Retinal pigment epithelial cell (primary cell): ENCODE data around the gene AKR1C8.
"Not testable (repeated sequence)": the region's sequence is repeated elsewhere in the genome, so short reads cannot be mapped to it uniquely, and the experiment has no call there.

Source experiments
- DNase-seq: peaks from one replicate; pipeline ENCODE4 v3.0.0-alpha.2; 2010; ENCODE audit warnings: low read depth
- H3K4me3 ChIP-seq: 2 replicates; pipeline ENCODE4 v1.5.1; 2011; ENCODE audit warnings: mild to moderate bottlenecking, low read length, control low read depth, moderate library complexity
- CTCF ChIP-seq: conservative IDR thresholded peaks from 2 replicates; pipeline ENCODE4 v1.5.1; 2011; ENCODE audit warnings: low read depth, low read length, control low read depth, inconsistent platforms

The AKR1C8 gene

DNA sequence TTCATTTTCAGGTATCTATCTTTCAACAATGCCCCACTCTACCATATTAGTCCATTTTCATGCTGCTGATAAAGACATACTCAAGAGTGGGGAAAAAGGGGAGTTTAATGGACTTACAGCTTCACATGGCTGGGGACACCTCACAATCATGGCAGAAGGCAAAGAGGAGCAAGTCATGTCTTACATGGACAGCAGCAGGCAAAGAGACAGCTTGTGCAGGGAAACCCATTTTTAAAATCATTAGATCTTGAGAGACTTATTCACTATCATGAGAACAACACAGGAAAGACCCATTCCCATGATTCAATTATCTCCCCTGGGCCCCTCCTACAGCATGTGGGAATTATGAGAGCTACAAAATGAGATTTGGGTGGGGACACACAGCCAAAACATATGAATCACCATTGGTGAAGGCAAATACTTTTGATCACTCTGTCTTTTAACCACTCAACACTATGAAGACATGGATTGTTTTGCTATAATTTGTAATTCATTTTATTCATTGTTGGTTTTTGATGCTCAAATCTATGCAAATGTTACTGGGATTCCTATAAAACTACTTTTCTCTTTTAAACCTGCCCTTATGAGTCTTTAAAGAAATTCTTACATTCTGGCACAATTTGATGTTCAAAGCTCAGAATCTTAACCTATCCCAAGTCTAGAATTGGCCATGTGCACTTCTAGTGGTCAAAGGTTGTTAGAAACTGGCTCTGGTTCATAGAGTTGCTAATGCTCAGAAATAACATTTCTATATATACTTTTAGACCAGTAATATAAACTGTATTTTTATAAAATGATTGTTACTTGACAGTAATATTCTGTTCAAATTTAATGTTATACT lies 27.0 kb upstream of the AKR1C8 start:
- TF ChIP-seq CTCF = no peak
- no peak for DNase-seq
- H3K4me3 ChIP-seq = no peak overlapping the region

GRCh38 chr10:5210261-5210660 lies 25.3 kb upstream of the AKR1C8 start:
- not testable (repeated sequence) for DNase-seq, H3K4me3 ChIP-seq

DNA sequence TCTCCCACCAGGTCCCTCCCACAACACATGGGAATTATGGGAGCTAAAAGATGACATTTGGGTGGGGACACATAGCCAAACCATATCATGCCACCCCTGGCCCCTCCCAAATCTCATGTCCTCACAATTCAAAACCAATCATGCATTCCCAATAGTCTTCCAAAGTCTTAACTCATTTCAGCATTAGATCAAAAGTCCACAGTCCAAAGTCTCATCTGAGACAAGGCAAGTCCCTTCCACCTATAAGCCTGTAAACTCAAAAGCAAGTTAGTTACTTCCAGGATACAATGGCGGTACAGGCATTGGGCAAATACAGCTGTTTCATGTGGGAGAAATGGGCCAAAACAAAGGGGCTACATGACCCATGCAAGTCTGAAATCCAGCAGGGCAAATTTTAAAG lies 24.8 kb upstream of the AKR1C8 start:
- not testable (repeated sequence) for H3K4me3 ChIP-seq, DNase-seq

GRCh38 chr10:5206799-5207198 lies 21.8 kb upstream of the AKR1C8 start:
- H3K4me3 ChIP-seq = no peak overlapping the region
- TF ChIP-seq CTCF = no peak
- no peak for DNase-seq

DNA sequence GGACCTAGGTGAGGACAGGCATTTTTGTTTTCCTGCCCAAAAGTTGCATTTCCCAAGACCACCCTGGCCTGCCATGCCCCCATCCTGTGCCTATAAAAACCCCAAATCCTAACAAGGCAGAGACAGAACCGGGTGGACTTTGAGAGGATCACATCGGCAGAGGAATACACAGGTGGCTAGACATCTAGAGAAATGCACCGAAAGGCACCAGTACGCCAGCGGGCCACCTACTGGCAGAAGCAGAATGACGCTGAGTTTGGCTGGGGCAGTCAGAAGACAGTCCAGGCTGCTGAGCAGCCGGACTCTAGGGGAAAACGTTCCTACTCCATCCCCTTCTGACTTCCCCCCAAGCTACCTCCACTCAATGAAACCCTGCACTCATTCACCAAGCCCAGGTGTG lies 14.4 kb upstream of the AKR1C8 start:
- H3K4me3 ChIP-seq = no peak overlapping the region
- no peak for DNase-seq
- no peak for TF ChIP-seq CTCF

GRCh38 chr10:5198386-5198785 lies 13.4 kb upstream of the AKR1C8 start:
- no peak for TF ChIP-seq CTCF
- no peak for DNase-seq
- no peak overlapping the region for H3K4me3 ChIP-seq

DNA sequence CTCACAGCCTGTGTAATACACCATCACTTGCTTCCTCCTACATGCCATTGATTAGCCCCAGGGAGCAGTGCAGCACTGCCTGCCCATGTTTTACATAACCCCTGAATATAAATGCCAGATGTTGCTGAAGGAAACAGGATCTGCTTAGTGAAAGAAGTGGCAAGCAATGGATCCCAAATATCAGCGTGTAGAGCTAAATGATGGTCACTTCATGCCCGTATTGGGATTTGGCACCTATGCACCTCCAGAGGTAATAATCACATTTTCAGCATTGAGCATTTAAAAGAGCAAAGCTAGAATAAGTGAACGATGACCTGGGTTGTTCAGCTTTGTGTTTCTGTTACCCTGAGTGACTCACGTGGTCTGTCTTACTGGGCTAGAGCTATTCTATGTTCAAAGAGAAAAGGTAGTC lies 11.8 kb upstream of the AKR1C8 start, which contains the start of gene AKR1C4:
TSS of gene AKR1C4 (plus strand) at position 136 of the 412 bp plus-strand sequence. CDS start at position 167, 31 bp downstream.
- TF ChIP-seq CTCF = no peak
- DNase-seq = no peak

DNA sequence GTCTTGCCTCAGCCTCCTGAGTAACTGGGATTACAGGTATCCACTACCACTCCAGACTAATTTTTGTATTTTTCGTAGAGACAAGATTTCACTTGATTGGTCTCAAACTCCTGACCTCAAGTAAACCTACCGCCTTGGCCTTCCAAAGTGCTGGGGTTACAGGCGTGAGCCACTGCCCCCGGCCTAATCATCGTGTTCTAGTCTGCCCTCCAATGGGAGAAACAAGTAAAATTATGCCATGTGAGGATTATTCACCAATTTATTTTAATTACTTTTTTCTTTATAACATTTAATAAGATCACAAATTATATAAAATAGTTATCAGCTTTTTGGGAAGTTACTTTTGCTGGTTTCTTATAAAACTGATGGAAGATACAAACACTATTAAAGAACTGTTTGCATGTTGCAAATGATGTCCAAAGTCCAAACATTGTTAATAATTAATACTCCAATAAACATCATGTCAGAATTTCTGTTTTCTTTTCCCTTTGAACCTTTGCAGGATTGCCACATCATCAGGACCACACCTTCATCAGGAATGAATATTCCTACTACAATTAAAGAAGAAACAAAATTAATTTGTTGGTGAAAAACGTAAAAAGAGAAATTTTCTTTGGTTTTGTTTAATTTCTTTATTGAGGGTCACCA lies 10.9 kb upstream of the AKR1C8 start:
- DNase-seq = no peak
- TF ChIP-seq CTCF = no peak
- no peak overlapping the region for H3K4me3 ChIP-seq

More for the DNA sequence above, 11.8 kb upstream of the AKR1C8 start, which contains the start of gene AKR1C4:
- no peak within 1 kb of the TSS for H3K4me3 ChIP-seq
